Mammary epithelial cell (primary cell): ENCODE results near the gene RUNX2.

ENCODE experiments used
- CTCF ChIP-seq, 2 donors: IDR thresholded peaks in 1 of 2; conservative IDR thresholded peaks in 1 of 2; 2 replicates each; pipeline ENCODE4 v1.5.1; 2011 to 2012; ENCODE audit warnings: inconsistent platforms in 2 of 2, low read length in 2 of 2, mild to moderate bottlenecking in 2 of 2, control low read depth in 1 of 2, low read depth in 1 of 2; ENCODE audit not compliant: insufficient read depth in 1 of 2; ENCODE audit errors: extremely low read depth in 1 of 2
- EZH2 ChIP-seq: IDR thresholded peaks from 2 replicates; pipeline ENCODE4 v1.6.1; 2012; ENCODE audit warnings: low read length, inconsistent platforms, borderline replicate concordance

GRCh38 chr6:45310118-45310788, 17.9 kb upstream of the RUNX2 start:
- TF ChIP-seq CTCF (conservative IDR thresholded peaks at IDR 0.05 in 1 of 2, IDR thresholded peaks at IDR 0.05 in 1 of 2; ENCODE audit: extremely low read depth in 1 of 2, insufficient read depth in 1 of 2, low read depth in 1 of 2, low read length in 2 of 2) (no peak), EZH2 (no peak)
